A549 treated with AZD2906 at 1 μM for 4 hours (cell line): ENCODE data around the gene PCBP2. TPM values are rescaled to one million over a fixed set of nuclear protein-coding genes. Genes with fewer than 3 reads are reported as not detected.

ENCODE experiments used
- total RNA-seq: library from RNA; stranded (reverse); fragments of 200-300 nt; extraction: Qiagen RNA extraction; gene quantifications from 5 replicates; pipeline ENCODE4 v1.2.3, GENCODE V29; 2022

PCBP2 gene
- 605 to 627 TPM (median 623 TPM) in 5 replicates for total RNA-seq

DNA sequence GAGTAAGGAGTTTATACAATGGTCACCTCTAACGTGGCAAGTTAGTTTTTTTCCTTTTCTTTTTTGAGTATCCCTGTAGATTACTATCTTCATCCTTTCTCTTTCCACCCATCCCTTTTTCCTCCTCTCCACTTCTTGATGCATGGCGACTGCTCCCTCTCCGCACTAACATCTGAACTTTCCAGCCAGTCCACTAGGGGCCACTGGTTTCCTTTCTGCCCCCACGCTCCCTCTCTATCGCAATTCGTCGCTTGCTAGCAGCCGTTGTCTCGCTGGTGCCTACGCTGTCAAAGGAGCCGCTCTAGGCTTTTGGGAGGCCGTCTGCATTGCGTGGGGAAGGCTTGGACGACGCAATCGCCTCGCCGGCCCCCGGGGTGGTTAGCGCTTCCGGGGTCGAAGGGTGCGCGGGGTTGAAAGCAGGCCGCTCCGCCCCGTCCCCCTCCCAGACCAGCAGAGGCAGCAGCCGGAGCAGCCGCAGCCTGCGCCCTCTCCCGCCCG is at the start of gene PCBP2:
PCBP2 (plus strand) TSS at position 442 of the 498 bp plus-strand sequence. CDS start 2,699 bp downstream, outside the sequence.

DNA sequence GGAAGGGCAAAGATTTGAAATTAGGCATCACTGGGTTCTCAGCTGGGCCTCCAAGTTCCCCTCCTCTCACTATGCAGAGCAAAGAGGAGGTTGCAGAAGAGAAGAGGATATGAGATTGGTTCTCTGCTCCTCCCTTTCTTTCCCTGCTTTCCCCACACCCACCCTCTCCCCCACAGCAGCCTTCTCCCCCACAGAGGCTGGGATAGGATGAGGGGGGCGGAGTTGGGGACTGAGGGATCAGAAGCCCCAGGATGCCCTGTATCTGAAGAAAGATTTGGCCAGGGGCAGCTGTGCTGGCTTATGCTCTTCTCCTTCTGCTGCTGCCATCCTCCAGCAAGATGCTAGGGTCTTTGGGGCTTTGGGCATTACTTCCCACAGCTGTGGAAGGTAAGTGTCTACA is 28.3 kb upstream of the PCBP2 start, which contains the start of gene AMHR2:
AMHR2 (plus strand) TSS at position 259 of the 400 bp plus-strand sequence; CDS start at position 339, 80 bp downstream.

DNA sequence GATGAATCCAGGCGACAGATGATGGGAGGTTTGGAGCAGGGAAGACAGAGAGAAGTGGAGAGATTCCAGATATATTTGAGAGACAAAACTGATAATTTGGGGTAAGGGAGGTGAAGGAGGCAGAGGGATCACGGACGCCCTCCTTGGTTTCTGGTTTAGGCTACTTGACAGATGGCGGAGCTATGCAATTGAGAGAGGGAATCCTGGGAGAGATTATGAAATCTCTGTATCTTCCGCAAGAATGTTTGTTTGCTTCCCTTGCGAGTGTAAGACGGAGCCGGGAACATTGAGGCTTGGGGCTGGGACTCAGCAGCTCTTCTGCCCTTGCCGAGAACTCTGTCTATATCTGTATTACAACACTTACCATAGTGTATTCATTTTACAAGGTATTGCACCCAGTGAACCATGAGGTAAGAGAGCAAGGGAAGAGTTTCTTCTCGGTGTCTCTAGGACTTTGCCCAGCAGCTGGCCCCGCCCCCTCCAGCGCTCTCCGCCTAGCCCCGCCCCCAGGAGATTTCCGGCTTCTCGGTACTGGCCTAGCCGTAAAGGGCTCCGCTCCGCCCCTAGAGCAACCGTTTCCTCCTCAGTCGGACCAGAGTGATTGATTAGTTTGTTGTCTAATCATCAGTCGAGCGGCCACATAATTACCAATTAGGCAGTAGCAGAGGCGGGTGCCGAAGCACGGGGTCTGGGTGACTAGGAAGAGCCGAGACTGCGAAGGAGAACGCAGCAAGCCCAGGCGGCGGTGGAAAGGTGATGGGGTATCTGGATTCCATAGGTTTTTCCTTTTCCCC is 10.7 kb upstream of the PCBP2 start, which contains the start of gene PRR13:
PRR13 (plus strand) TSS at position 695 of the 794 bp plus-strand sequence. CDS start 981 bp downstream, outside the sequence.

DNA sequence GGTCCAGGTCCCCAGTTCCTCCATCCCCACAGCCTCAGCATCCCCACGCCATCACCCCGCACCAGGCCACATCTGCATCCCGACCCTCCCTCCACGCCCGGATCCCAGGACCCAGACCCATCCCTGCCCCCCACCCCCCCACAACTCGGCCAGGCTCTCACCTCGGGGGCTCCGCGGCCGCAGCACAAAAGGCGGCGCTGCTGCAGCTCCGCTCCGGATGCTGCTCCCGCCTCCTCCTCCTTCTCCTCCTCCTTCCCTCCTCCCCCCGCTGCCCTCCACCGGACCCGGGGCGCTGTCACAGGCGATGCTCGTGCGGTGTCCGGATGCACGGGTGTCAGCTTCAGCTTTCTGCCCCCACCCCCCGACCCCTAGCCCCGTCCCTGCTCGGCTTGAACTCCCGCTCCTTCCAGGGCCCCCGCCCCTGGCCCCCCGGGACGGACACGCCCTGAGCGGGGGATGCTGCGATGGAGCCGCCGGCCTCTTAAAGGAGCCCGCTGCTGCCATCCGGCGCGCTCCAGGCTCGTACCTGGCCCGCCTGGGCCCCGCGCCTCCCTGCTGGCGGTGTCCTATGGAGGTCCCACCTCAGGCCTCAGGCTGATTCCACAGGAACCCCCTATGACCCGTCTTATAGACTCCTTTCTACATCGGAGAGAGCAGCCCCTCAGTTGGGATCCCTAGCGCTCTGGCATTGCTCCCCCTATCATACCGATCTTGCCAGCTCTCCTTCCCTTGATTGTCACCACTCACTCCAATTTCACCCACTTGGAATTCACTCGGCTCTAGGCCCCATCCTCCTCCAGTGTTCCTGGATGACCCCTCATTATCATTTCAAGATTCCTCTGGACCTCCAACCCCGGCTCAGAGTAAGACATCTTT is 47.6 kb downstream of the PCBP2 start, which contains the start of gene MAP3K12:
MAP3K12 (minus strand) TSS at position 193 of the 876 bp plus-strand sequence. CDS start 12,067 bp downstream, outside the sequence.

DNA sequence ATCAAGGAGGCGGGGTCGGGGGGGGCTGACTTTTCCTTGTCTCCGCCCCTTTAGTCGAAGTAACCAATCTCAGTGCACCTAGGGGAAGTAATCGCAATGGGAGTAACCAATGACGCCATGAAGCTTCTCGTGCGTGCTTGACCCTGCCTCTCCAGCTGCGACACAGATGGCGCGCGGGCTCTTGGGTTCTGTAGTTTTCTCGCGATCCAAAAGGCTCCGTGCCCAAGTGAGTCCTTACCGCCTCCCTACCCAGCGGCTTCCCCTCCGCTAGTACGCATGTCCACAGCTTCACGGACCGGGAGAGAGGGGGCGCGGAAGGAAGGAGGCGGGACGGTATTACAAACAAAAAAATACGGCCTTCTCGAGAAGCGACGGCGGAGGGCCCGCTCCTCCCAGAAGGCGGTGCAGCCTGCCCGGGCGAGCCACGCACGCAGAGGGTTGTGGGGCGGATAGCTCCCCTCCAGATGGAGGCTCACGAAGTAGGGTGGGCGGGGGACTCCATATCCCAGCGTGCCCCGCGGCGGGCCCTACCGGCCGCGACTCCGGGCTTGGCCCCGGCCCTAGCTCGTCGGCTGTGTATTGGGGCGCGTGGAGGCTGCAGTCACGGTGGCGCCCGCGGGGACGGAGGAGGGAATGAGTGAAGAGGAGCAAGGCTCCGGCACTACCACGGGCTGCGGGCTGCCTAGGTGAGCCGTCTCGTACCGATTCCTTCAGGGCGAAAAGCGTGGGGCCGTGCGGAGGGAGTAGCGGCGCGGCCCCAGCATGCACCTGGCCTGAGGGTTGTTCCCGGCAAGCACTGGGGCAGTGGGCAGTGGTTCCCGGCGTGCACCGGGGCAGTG is 49.1 kb downstream of the PCBP2 start, which contains the start of gene TARBP2:
TARBP2 (plus strand) TSS at position 508 of the 839 bp plus-strand sequence; CDS start at position 634, 126 bp downstream.

DNA sequence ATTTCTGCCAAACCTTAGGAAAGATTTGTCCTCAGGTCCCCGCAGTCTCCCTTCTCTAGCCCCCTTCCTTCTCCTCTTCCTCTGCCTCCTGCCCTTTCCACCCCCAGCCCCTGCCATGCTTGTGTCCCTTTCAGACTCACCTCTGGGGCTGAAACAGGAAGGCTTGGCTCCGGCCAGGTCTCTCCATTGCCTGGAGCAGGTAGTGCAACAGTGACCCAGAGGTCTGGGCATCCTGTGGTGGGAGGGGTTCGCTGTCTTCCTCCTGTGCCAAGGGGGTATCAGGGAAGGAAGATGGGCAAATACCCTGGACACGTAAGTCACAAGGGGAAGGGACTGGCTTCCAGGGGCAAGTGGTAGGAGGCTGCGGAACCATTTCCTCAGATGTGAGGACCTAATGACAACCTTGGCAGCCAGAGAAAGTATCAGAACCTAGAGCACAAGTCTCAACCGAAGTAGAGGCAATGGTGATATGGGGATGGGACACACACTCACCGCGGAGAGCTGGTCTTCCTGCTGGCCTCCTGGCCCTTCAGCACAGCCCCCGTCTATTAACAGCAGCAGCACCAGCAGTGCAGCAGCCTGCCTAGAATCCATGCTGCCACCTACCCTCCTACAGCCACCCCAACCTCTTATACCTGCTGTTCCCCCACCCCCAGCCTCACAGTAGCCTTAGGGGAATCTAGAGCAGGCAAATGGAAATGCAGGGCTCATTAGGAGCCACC is 55.1 kb downstream of the PCBP2 start, which contains the start of gene NPFF:
NPFF (minus strand) TSS at position 604 of the 722 bp plus-strand sequence; CDS start at position 594, 10 bp downstream.

Other genes with a start within 250 kb of the PCBP2 start
- 0.22 to 0.46 TPM (median 0.36 TPM) in 5 replicates for gene ITGB7, start 244.9 kb upstream of the PCBP2 start, total RNA-seq
- gene RARG, start 219.9 kb upstream of the PCBP2 start, total RNA-seq, result 21.1 to 25.7 TPM (median 22.7 TPM) in 5 replicates
- 15.3 to 20.4 TPM (median 18.2 TPM) in 5 replicates for gene ESPL1, start 183.8 kb upstream of the PCBP2 start, total RNA-seq
- gene PFDN5, start 156.6 kb upstream of the PCBP2 start, total RNA-seq, result 457 to 527 TPM (median 485 TPM) in 5 replicates
- gene MYG1, start 152.4 kb upstream of the PCBP2 start, total RNA-seq, result 67.4 to 95.0 TPM (median 90.4 TPM) in 5 replicates
- 75.1 to 79.2 TPM (median 78.0 TPM) in 5 replicates for gene AAAS, start 130.5 kb upstream of the PCBP2 start, total RNA-seq
- 0.03 TPM in 1 of 5 replicates, not detected in the others for gene SP7, start 115.7 kb upstream of the PCBP2 start, total RNA-seq
- gene SP1, start 71.9 kb upstream of the PCBP2 start, total RNA-seq, result 17.9 to 22.6 TPM (median 21.9 TPM) in 5 replicates
- gene AMHR2, start 28.2 kb upstream of the PCBP2 start, total RNA-seq, result 0.48 to 1.1 TPM (median 1.00 TPM) in 5 replicates
- 245 to 335 TPM (median 306 TPM) in 5 replicates for gene PRR13, start 10.4 kb upstream of the PCBP2 start, total RNA-seq
- gene MAP3K12, start 47.4 kb downstream of the PCBP2 start, total RNA-seq, result 10.0 to 12.8 TPM (median 12.0 TPM) in 5 replicates
- 40.9 to 54.3 TPM (median 50.5 TPM) in 5 replicates for gene TARBP2, start 49.2 kb downstream of the PCBP2 start, total RNA-seq
- gene NPFF, start 55.4 kb downstream of the PCBP2 start, total RNA-seq, result 0.19 to 0.24 TPM in 2 of 5 replicates, not detected in the others
- 16.4 to 18.3 TPM (median 18.0 TPM) in 5 replicates for gene ATF7, start 174.3 kb downstream of the PCBP2 start, total RNA-seq
- 614 to 710 TPM (median 686 TPM) in 5 replicates for gene ATP5MC2, start 224.0 kb downstream of the PCBP2 start, total RNA-seq